Measurements from ENCODE around the gene SLF2.

SLF2 gene

GRCh38 chr10:100923580-100923979 is 10.8 kb downstream of the SLF2 start:
- DNase-seq (ENCODE audit: low spot score) = no peak
- no peak for TF ChIP-seq CTCF (IDR thresholded peaks at IDR 0.05; ENCODE audit: extremely low read depth, insufficient read depth, missing control alignments)
- in situ Hi-C loops (cut with MboI; ENCODE audit: low pct_unique_long_range_greater_than_20kb, low sequenced_read_pairs, unreplicated experiment) = no loop called here

GRCh38 chr10:100927266-100927665 is 14.5 kb downstream of the SLF2 start:
- DNase-seq (ENCODE audit: low spot score) = no peak
- in situ Hi-C loops (cut with MboI; ENCODE audit: low pct_unique_long_range_greater_than_20kb, low sequenced_read_pairs, unreplicated experiment) = no loop called here
- no peak for TF ChIP-seq CTCF (IDR thresholded peaks at IDR 0.05; ENCODE audit: extremely low read depth, insufficient read depth, missing control alignments)

GRCh38 chr10:100928039-100928438 is 15.3 kb downstream of the SLF2 start:
- in situ Hi-C loops (cut with MboI; ENCODE audit: low pct_unique_long_range_greater_than_20kb, low sequenced_read_pairs, unreplicated experiment) = no loop called here
- no peak for DNase-seq (ENCODE audit: low spot score)
- no peak for TF ChIP-seq CTCF (IDR thresholded peaks at IDR 0.05; ENCODE audit: extremely low read depth, insufficient read depth, missing control alignments)

- no peak for DNase-seq (ENCODE audit: low spot score)
- in situ Hi-C loops (cut with MboI; ENCODE audit: low pct_unique_long_range_greater_than_20kb, low sequenced_read_pairs, unreplicated experiment) = no loop called here
- no peak for TF ChIP-seq CTCF (IDR thresholded peaks at IDR 0.05; ENCODE audit: extremely low read depth, insufficient read depth, missing control alignments)
These were observed 17.6 kb downstream of the SLF2 start for GRCh38 chr10:100930368-100930767.

GRCh38 chr10:100934084-100934659 is 21.4 kb downstream of the SLF2 start:
- TF ChIP-seq CTCF (IDR thresholded peaks at IDR 0.05; ENCODE audit: extremely low read depth, insufficient read depth, missing control alignments) = peak; percentile 57
- DNase-seq (ENCODE audit: low spot score) = no peak
- in situ Hi-C loops (cut with MboI; ENCODE audit: low pct_unique_long_range_greater_than_20kb, low sequenced_read_pairs, unreplicated experiment) = no loop called here

GRCh38 chr10:100939763-100940344 is 27.1 kb downstream of the SLF2 start:
- DNase-seq (ENCODE audit: low spot score) = no peak
- in situ Hi-C loops (cut with MboI; ENCODE audit: low pct_unique_long_range_greater_than_20kb, low sequenced_read_pairs, unreplicated experiment) = no loop called here
- TF ChIP-seq CTCF (IDR thresholded peaks at IDR 0.05; ENCODE audit: extremely low read depth, insufficient read depth, missing control alignments) = no peak
